EL (cell line): ENCODE results near the gene RPL21.
"Not testable (repeated sequence)": the region's sequence is repeated elsewhere in the genome, so short reads cannot be mapped to it uniquely, and the experiment has no call there.

Experiments
- DNase-seq: peaks from one replicate; pipeline ENCODE4 v3.0.0-alpha.2; 2016

Gene RPL21

DNA sequence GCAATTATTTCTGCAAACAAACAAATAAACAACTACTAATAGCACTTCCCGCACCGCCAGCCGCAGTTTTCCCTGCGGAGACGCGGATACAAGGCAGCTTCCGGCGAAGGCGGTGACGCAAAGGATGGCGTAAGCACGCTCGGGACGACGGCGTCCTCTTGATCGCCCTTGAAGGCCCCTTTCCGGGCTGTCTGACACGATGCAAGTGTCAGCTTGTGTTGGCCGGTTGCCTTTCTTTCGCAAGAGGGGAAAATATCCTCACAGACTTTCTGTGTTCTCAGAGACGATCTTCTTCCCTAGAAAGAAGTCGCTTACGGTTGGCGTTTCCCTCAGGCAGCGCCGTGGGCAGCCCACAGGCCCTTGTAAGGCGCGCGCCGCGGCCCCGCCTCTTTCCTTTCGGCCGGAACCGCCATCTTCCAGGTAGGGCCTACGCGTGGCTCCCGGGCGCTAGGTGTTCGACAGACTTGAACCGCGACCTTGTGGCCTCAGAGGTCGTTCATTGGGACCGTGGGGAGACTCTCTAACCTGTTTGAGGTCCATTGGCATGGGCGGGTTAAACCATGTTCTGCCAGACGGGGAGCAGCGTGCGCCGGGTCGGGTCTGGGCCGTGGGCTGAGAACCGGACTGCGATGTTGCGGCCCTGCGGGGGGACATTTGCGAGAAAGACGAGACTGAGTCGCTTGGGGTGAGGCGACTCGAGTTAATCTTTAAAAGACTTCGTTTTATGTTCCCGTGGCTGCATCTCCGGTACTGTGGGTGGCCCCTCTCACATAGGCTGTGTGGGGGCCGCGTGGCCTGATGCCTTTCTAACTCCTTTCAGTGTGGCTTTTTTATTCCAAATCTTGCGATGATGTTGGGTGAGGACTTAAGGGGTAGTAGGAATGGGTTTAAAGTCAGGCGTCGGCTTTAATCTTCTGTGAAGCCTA is at the start of gene RPL21:
Gene RPL21 (plus strand): TSS at position 393 of the 926 bp plus-strand sequence. CDS start 2,219 bp downstream, outside the sequence.
- DNase-seq = peak; percentile 95

DNA sequence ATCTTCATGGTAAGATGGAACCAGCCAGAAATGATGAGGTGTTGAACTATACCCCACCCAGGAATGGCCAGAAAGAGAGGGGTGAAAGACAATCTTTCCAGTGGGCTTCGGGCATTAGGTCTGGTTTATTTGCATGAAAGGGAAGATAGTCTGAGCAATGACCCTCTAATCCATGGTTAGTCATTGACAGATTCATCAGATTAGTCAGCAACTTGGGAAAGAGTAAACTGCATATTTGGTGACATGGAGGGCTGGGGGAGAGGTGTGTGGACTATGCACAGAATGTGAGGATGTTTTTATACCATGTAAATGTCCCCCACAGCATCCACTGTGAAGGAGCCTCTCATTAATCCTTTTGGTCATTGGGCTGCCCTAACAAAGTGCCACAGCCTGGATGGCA is 49.7 kb upstream of the RPL21 start:
- DNase-seq = no peak

DNA sequence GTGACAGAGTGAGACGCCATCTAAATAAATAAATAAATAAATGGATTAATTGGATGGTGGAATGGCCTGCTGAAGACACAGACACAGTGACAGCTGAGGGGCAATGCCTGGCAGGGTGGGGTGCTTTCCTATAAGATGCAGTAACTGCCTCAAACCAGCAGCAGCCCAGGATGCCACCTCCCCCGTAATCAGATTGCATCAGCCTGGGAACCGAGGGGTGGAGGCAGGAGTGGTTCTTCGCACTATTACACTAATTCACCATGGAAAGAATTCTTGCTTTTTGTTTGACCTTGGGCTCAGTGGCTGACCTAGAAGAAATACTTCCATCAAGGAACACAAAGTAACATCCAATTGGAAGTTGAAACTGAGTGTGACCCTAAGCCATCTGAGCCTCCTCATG is 48.2 kb upstream of the RPL21 start:
- no peak for DNase-seq

GRCh38 chr13:27203854-27204253 is 47.5 kb upstream of the RPL21 start:
- DNase-seq = peak; percentile 21

DNA sequence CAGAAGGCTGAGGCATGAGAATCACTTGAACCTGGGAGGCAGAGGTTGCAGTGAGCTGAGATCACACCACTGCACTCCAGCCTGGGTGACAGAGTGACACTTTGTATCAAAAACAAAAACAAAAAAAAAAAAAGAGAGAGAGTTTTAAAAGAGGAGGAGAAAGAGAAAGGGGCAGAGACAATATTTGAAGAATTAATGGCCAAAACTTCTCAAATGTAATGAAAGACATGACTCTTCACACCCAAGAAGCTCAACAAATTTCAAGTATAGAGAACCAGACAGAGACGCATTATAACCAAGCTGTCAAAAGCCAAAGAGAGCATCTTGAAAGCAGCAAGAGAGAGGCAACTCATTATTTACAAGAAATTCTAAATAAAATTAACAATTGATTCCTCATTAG is 42.8 kb upstream of the RPL21 start:
- DNase-seq = no peak

GRCh38 chr13:27211271-27211670 is 40.1 kb upstream of the RPL21 start:
- DNase-seq = no peak

- peak; percentile 84 for DNase-seq
Observed at GRCh38 chr13:27211771-27212364, 39.5 kb upstream of the RPL21 start.

DNA sequence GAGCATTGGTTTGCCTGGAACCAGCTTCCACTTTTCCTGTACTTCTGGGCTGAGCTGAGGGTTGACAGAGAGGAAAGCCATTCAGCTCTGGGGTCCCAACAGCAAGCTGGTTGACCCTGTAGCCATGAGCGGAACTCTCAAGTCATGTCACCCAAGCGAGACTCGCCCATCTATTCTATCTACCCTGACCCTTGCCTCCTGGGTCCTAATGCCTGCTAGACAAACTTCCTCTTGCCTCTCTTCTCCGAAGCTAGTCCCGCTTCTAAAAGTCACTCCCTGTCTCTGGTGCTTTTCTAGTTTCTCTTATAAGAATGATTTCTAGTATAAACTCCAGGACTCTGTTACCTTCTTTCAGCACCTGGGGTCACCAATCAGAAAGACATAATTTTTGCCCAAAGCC is 38.0 kb upstream of the RPL21 start:
- DNase-seq = not testable (repeated sequence)

DNA sequence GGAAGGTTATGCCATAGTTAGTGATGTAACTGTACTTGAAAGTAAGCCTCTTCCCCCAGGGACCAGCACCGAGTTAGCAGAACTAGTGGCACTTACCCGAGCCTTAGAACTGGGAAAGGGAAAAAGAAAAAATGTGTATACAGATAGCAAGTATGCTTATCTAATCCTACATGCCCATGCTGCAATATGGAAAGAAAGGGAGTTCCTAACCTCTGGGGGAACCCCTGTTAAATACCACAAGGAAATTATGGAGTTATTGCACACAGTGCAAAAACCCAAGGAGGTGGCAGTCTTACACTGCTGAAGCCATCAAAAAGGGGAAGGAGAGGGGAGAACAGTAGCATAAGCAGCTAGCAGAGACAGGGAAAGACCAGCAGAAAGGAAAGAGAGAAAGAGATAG is 33.6 kb upstream of the RPL21 start:
- DNase-seq = not testable (repeated sequence)

GRCh38 chr13:27218861-27219260 is 32.5 kb upstream of the RPL21 start:
- not testable (repeated sequence) for DNase-seq

GRCh38 chr13:27219611-27220010 is 31.7 kb upstream of the RPL21 start:
- no peak for DNase-seq

GRCh38 chr13:27222100-27222499 is 29.3 kb upstream of the RPL21 start:
- not testable (repeated sequence) for DNase-seq

DNA sequence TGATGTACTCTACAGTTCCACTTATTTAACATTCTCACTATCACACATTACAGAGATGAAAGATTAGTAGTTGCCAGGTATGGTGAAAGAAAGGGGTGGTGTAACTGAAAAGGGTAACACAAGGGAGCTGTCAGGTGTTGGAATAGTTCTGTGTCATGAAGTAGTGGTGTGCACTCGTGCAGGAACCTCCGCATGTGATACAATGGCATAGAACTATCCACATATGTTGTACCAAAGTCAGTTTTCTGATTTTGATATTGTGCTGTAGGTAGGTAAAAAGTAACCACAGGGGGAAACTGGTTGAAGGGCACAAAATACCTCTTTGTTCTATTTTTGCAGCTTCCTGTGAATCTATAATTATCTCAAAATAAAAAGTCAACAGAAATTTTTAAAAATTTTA is 24.4 kb upstream of the RPL21 start:
- DNase-seq = no peak

GRCh38 chr13:27228131-27228530 is 23.2 kb upstream of the RPL21 start:
- no peak for DNase-seq

DNA sequence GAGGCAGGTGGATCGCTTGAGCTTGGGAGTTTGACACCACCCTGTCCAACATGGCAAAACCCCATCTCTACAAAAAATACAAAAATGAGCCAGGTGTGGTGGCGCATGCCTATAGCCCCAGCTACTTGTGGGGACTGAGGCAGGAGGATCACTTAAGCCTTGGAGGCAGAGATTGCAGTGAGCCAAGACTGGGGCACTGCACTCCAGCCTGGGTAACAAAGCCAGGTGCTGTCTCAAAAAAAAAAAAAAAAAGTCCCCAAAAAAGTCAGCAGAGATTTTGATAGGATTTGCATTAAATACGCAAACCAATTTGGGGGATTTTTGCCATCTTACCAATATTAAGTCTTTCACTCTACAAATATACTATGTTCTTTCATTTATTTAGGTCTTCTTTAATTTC is 21.7 kb upstream of the RPL21 start:
- DNase-seq = no peak

DNA sequence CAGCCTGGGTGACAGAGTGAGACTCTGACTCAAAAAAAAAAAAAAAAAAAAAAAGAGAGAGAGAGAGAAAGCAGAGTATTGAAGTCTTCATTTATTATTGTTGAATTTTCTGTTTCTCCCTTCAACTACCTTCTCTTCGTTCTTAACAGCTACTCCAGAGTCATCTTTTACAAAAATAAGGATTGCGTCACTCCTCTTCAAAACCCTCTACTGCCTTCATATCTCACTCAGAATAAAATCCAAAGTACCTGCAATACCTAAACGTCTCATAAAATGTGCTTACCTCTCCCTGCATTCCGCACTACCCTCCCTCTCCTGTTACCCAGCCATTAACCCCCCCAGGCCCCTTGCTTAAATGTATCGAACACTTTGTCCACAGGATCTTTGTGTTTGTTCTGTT is 17.4 kb upstream of the RPL21 start:
- DNase-seq = no peak

GRCh38 chr13:27236478-27236877 is 14.9 kb upstream of the RPL21 start:
- no peak for DNase-seq

DNA sequence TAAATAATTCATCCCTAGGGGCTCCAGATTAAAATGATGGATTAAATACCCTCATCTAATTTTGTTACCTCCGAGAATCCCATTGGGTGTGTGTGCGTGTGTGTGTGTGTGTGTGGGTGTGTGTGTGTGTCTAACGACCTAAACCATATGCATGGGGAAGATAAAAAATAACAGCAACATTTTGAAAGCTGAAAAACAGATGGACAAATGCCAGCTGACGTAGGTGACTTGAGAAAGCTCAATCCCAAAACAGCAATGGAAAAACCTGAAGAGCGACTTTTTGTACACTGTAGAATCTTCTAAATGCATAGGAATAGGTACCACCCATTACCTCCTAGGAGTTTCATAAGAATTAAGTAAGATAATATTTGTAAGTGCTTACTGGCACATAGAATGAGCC is 8.7 kb upstream of the RPL21 start:
- no peak for DNase-seq

DNA sequence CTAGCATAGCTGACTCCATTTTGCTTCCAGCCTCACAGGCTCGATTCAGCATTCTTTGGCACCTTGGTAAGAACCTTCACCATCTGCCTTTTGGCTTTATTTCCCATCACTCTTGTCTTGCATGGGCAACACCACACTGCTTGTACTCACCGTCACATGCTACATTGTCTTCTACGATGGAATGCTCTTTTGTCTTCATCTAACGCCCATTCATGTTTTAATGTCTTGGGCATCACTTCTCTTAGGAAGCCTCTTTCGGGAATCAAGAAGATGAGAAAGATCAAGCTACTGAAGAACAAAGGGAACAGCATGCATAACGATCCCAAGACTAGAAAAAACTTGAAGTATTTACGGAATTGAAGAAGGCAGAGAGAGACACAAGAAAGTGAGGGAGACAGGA is 5.7 kb upstream of the RPL21 start:
- no peak for DNase-seq

- DNase-seq = no peak
Observed at GRCh38 chr13:27250833-27251165, 559 bp upstream of the RPL21 start.

- no peak for DNase-seq
Observed at GRCh38 chr13:27252467-27252866, 1.1 kb downstream of the RPL21 start.

- DNase-seq = no peak
Observed at GRCh38 chr13:27257233-27257568, 5.8 kb downstream of the RPL21 start.

DNA sequence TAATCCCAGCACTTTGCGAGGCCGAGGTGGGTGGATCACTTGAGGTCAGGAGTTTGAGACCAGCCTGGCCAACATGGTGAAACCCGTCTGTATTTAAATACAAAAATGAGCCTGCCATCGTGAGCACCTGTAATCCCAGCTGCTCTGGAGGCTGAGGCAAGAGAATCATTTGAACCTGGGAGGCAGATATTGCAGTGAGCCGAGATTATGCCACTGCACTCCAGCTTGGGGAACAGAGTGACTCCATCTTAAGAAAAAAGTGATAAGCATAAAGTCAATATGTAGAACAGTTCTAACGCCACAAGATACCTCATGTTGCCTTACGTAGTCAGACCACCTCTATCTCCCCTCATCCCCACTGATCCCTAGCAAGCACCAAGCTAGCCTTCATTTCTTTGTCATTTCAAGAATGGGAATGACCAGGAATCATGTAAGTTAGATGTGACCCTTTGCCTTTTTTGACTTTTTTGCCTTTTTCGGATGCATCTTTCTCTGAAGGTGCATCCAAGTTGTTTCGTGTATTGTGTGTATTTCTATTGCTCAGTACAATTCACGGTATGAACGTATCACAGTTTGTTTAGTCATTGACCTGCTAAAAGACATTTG is 6.4 kb downstream of the RPL21 start:
- no peak for DNase-seq
